ENCODE measurements around the gene COL17A1.

The COL17A1 gene

DNA sequence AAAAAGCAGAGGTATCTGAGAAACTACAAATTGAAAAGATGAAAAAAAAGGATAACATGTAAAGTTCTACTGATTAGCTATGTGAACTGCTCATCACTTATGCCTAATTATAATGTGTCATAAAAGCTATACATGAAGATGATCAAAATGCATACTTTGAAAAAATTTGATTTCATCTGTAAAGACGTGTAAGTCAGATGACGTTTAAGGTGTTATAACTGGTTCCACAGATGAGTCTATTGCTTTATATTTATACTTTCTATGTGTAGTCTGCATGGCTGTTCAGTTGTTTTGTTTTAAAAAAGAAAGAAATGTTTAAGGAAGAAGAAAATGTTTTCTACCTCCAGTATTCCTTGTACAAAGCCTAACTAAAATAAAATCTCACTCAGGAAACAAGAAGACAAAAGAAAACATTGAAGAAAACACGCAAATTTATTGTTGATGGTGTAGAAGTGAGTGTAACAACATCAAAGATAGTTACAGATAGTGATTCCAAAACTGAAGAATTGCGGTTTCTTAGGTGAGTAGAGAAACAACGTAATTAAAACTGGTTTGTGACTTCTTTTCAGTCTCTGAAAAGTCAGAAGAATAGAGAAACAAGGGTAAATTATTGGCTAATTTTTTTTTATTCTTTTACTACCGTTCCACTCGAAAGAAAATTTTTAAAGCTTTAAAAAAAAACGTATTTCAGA lies 80.4 kb downstream of the COL17A1 start:
- in situ Hi-C loops (cut with HindIII; ENCODE audit: low pct_ligation_motif_present, low sequenced_read_pairs) = no loop called here
- Histone ChIP-seq H3K27ac (no peak overlapping the region), H3K27me3 (replicated peaks) (no peaks in the 10 kb centered on the region), H3K36me3 (replicated peaks) (peaks cover 14% of the 10 kb centered on the region), H3K4me3 (ENCODE audit: low read depth, low read length) (no peak overlapping the region)
- DNase-seq = no peak
- TF ChIP-seq, protein P1, sequence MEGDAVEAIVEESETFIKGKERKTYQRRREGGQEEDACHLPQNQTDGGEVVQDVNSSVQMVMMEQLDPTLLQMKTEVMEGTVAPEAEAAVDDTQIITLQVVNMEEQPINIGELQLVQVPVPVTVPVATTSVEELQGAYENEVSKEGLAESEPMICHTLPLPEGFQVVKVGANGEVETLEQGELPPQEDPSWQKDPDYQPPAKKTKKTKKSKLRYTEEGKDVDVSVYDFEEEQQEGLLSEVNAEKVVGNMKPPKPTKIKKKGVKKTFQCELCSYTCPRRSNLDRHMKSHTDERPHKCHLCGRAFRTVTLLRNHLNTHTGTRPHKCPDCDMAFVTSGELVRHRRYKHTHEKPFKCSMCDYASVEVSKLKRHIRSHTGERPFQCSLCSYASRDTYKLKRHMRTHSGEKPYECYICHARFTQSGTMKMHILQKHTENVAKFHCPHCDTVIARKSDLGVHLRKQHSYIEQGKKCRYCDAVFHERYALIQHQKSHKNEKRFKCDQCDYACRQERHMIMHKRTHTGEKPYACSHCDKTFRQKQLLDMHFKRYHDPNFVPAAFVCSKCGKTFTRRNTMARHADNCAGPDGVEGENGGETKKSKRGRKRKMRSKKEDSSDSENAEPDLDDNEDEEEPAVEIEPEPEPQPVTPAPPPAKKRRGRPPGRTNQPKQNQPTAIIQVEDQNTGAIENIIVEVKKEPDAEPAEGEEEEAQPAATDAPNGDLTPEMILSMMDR (IDR thresholded peaks at IDR 0.05; ENCODE audit: low read depth, low read length, missing control alignments) = no peak

DNA sequence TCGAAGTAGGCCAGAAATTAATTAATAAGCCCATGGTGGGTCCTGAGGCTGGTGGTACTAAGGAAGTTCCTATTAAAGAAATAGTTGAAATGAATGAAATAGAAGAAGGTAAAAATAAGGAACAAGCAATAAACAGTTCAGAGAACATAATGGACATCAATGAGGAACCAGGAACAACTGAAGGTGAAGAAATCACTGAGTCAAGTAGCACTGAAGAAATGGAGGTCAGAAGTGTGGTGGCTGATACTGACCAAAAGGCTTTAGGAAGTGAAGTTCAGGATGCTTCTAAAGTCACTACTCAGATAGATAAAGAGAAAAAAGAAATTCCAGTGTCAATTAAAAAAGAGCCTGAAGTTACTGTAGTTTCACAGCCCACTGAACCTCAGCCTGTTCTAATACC lies 82.8 kb downstream of the COL17A1 start:
- no peak for DNase-seq
- in situ Hi-C loops (cut with HindIII; ENCODE audit: low pct_ligation_motif_present, low sequenced_read_pairs) = no loop called here
- Histone ChIP-seq H3K4me3 (ENCODE audit: low read depth, low read length) (no peak overlapping the region), H3K36me3 (replicated peaks) (peaks cover 14% of the 10 kb centered on the region), H3K27me3 (replicated peaks) (no peaks in the 10 kb centered on the region), H3K27ac (no peak overlapping the region)
- TF ChIP-seq, protein P1 (IDR thresholded peaks at IDR 0.05; ENCODE audit: low read depth, low read length, missing control alignments) = no peak

DNA sequence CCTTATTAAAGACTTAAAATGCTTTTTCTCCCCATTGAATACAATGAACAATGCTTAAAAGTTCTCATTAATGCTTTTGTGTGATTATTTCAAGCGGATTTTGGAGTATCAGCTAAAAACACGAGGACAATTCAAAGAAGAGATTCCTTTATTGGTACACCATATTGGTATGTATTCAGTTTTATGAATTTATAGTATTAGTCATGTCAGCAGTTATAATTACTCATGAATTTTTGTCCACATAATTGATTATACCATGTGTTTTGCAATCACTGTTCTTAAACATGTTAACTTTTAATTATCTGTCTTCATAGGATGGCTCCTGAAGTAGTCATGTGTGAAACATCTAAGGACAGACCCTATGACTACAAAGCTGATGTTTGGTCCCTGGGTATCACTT lies 86.9 kb downstream of the COL17A1 start:
- no peak for DNase-seq
- no peaks in the 10 kb centered on the region for H3K27me3 ChIP-seq (replicated peaks)
- H3K27ac ChIP-seq = no peak overlapping the region
- peaks cover 9% of the 10 kb centered on the region for H3K36me3 ChIP-seq (replicated peaks)
- in situ Hi-C loops (cut with HindIII; ENCODE audit: low pct_ligation_motif_present, low sequenced_read_pairs) = no loop called here
- no peak overlapping the region for H3K4me3 ChIP-seq (ENCODE audit: low read depth, low read length)
- TF ChIP-seq, protein P1 (IDR thresholded peaks at IDR 0.05; ENCODE audit: low read depth, low read length, missing control alignments) = no peak

DNA sequence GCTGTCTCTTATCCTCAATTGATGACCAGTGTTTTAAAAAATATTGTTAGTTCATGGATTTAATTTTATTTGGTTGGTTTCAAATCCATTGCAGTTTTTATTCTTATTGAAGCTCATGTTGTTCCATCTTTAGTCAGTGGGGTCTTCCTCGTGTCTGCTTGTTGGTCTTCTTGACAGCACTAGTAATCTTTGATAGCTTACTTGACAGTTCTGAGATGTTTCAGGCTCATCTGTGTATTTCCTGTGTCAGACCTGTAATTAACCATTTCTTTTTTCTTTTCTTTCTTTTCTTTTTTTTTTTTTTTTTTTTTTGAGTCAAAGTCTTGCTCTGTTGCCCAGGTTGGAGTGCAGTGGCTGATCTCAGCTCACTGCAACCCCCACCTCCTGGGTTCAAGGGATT lies 90.5 kb downstream of the COL17A1 start:
- no peaks in the 10 kb centered on the region for H3K36me3 ChIP-seq (replicated peaks)

DNA sequence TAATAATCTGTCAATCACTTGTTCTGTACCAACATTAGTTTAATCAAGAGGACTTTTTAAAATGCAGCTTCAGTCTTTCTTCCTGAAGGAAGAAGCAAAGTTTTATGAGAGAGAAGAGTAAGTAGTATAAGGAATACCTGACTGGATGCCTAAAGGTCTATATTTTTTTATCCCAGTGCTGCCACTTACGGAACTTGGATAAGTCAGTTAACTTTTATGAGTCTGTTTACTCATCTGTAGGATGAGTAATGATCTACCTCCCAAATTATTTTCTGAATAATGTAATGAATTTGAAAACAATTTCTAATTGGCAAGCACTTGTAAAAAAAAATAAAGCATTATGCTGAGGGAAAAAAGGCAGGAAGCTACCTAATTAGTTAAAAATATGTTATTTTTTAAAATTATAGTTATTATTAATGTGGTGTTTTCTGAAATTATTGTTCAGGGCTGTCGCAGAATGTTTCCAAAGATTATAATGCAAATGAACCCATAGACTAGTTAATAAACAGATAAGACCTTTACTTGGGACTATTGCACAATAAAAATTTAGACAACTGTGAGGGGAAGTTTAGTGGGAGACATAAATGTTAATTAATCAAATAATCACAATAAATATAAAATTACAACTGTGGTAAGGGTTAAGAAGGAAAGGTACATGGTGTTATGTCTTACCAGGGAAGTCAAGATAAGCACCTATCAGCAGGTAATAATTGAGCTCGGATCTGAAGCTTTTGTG lies 94.1 kb downstream of the COL17A1 start:
- Histone ChIP-seq H3K27me3 (replicated peaks) (no peaks in the 10 kb centered on the region), H3K27ac (no peak overlapping the region), H3K36me3 (replicated peaks) (no peaks in the 10 kb centered on the region), H3K4me3 (ENCODE audit: low read depth, low read length) (no peak overlapping the region)
- TF ChIP-seq, protein P1 (IDR thresholded peaks at IDR 0.05; ENCODE audit: low read depth, low read length, missing control alignments) = no peak
- in situ Hi-C loops (cut with HindIII; ENCODE audit: low pct_ligation_motif_present, low sequenced_read_pairs) = no loop called here
- no peak for DNase-seq

More for the DNA sequence above, 90.5 kb downstream of the COL17A1 start:
- TF ChIP-seq, protein P1 (IDR thresholded peaks at IDR 0.05; ENCODE audit: low read depth, low read length, missing control alignments) = no peak
- no peaks in the 10 kb centered on the region for H3K27me3 ChIP-seq (replicated peaks)
- H3K27ac ChIP-seq = no peak overlapping the region
- no peak for DNase-seq
- in situ Hi-C loops (cut with HindIII; ENCODE audit: low pct_ligation_motif_present, low sequenced_read_pairs) = no loop called here
- H3K4me3 ChIP-seq (ENCODE audit: low read depth, low read length) = no peak overlapping the region
